Stimulated activated CD4-positive, alpha-beta T cell treated with anti-CD3 and anti-CD28 coated beads, Interleukin-15, amount 100 ng/mL, for 24 hours (primary cell): Measurements from ENCODE around the gene NPTN.

Experiments
- DNase-seq: peaks from one replicate; pipeline ENCODE4 v3.0.0-alpha.2; 2020

NPTN gene

GRCh38 chr15:73631915-73632669 lies 1.1 kb downstream of the NPTN start:
- DNase-seq, result peak; percentile 20

- no peak for DNase-seq
Observed at GRCh38 chr15:73630921-73631362, 2.2 kb downstream of the NPTN start.

GRCh38 chr15:73629798-73630429 lies 3.3 kb downstream of the NPTN start:
- DNase-seq, result no peak

- DNase-seq, result no peak
Observed at GRCh38 chr15:73628976-73629797, 4.0 kb downstream of the NPTN start.

GRCh38 chr15:73628102-73628501 lies 5.1 kb downstream of the NPTN start:
- no peak for DNase-seq

GRCh38 chr15:73626072-73626471 lies 7.1 kb downstream of the NPTN start:
- DNase-seq, result no peak

GRCh38 chr15:73624530-73624929 lies 8.7 kb downstream of the NPTN start:
- DNase-seq, result no peak

- no peak for DNase-seq
Observed at GRCh38 chr15:73621286-73621826, 11.8 kb downstream of the NPTN start.

- no peak for DNase-seq
Observed at GRCh38 chr15:73620078-73620477, 13.1 kb downstream of the NPTN start.

GRCh38 chr15:73617913-73618312 lies 15.3 kb downstream of the NPTN start:
- DNase-seq, result no peak

GRCh38 chr15:73617301-73617831 lies 15.8 kb downstream of the NPTN start:
- DNase-seq, result no peak

- no peak for DNase-seq
Observed at GRCh38 chr15:73608941-73609340, 24.2 kb downstream of the NPTN start.

- no peak for DNase-seq
Observed at GRCh38 chr15:73608475-73608874, 24.7 kb downstream of the NPTN start.

GRCh38 chr15:73607843-73608242 lies 25.3 kb downstream of the NPTN start:
- DNase-seq, result no peak

GRCh38 chr15:73607405-73607804 lies 25.8 kb downstream of the NPTN start:
- DNase-seq, result no peak

- DNase-seq, result no peak
Observed at GRCh38 chr15:73605759-73606436, 27.3 kb downstream of the NPTN start.

- DNase-seq, result no peak
Observed at GRCh38 chr15:73604477-73604876, 28.7 kb downstream of the NPTN start.

- no peak for DNase-seq
Observed at GRCh38 chr15:73602992-73603391, 30.2 kb downstream of the NPTN start.

- DNase-seq, result no peak
Observed at GRCh38 chr15:73602446-73602843, 30.7 kb downstream of the NPTN start.

GRCh38 chr15:73601451-73602445 lies 31.4 kb downstream of the NPTN start:
- no peak for DNase-seq
